ENCODE results near the gene INO80D. TPM values are rescaled to one million over a fixed set of nuclear protein-coding genes. Genes with fewer than 3 reads are reported as not detected.

Gene INO80D
- total and polyA plus RNA-seq, 11 donors, result 2.9 to 21.7 (median 14.7) TPM

GRCh38 chr2:205996161-205996560 is 89.8 kb downstream of the INO80D start:
- Histone ChIP-seq H3K27me3 (no peaks in the 10 kb centered on the region), H3K27ac (no peak overlapping the region), H3K4me3 (no peak overlapping the region), H3K9me3 (no peaks in the 10 kb centered on the region), H3K36me3 (peaks cover 0 to 68% (median 25%) of the 10 kb centered on the region in 9 donors), H3K4me1 (peaks cover 0 to 4% (median 0%) of the 10 kb centered on the region in 12 donors)
- intact Hi-C loops (cut with DNase I), result no loop called here
- DNase-seq, result no peak
- TF ChIP-seq CTCF (IDR thresholded peaks at IDR 0.05) (no peak), POLR2A (IDR thresholded peaks at IDR 0.05) (no peak)
- ATAC-seq, result no peak

- TF ChIP-seq CTCF (IDR thresholded peaks at IDR 0.05) (no peak), POLR2A (IDR thresholded peaks at IDR 0.05) (no peak)
- 94 to 98% (median 96%) methylated on average over 1 of the region's 1 CpG for WGBS, 4 donors
Measured at GRCh38 chr2:205995260-205995659, 90.7 kb downstream of the INO80D start.

GRCh38 chr2:205994344-205994743 is 91.6 kb downstream of the INO80D start:
- Histone ChIP-seq H3K27me3 (no peaks in the 10 kb centered on the region), H3K4me3 (no peak overlapping the region), H3K36me3 (peaks cover 0 to 72% (median 14%) of the 10 kb centered on the region in 9 donors), H3K27ac (no peak overlapping the region), H3K9me3 (no peaks in the 10 kb centered on the region), H3K4me1 (peaks cover 0 to 4% (median 0%) of the 10 kb centered on the region in 12 donors)
- intact Hi-C loops (cut with DNase I), result no loop called here
- WGBS, 4 donors, result 86 to 98% (median 94%) methylated on average over 2 of the region's 2 CpGs
- no peak for TF ChIP-seq POLR2A (IDR thresholded peaks at IDR 0.05)
- no peak for TF ChIP-seq CTCF (IDR thresholded peaks at IDR 0.05)
- DNase-seq (no peak), ATAC-seq (no peak)

More at GRCh38 chr2:205995260-205995659, 90.7 kb downstream of the INO80D start:
- Histone ChIP-seq H3K27ac (no peak overlapping the region), H3K4me1 (peaks cover 0 to 4% (median 0%) of the 10 kb centered on the region in 12 donors), H3K36me3 (peaks cover 0 to 73% (median 16%) of the 10 kb centered on the region in 9 donors), H3K9me3 (no peaks in the 10 kb centered on the region), H3K27me3 (no peaks in the 10 kb centered on the region), H3K4me3 (no peak overlapping the region)
- DNase-seq (no peak), ATAC-seq (no peak)
- intact Hi-C loops (cut with DNase I), result no loop called here

GRCh38 chr2:205990104-205990503 is 95.9 kb downstream of the INO80D start:
- intact Hi-C loops (cut with DNase I), result no loop called here
- 95 to 100% (median 96%) methylated on average over 2 of the region's 2 CpGs for WGBS, 4 donors
- TF ChIP-seq CTCF (IDR thresholded peaks at IDR 0.05) (no peak), POLR2A (IDR thresholded peaks at IDR 0.05) (no peak)

More at GRCh38 chr2:205990104-205990503, 95.9 kb downstream of the INO80D start:
- H3K9me3 ChIP-seq, result no peaks in the 10 kb centered on the region
- no peak for ATAC-seq
- H3K27me3 ChIP-seq, result no peaks in the 10 kb centered on the region
- peaks cover 0 to 49% (median 10%) of the 10 kb centered on the region in 9 donors for H3K36me3 ChIP-seq
- no peak for DNase-seq
- no peak overlapping the region for H3K4me3 ChIP-seq
- no peaks in the 10 kb centered on the region for H3K4me1 ChIP-seq
- H3K27ac ChIP-seq, result no peak overlapping the region

Data from heart left ventricle (tissue), 16 donors.